HuH-7 (cell line): ENCODE measurements around the gene KCNMA1.
A peak's percentile ranks its signal among the peaks of the same experiment; 100 is the strongest.
"Not testable (repeated sequence)": the region's sequence is repeated elsewhere in the genome, so short reads cannot be mapped to it uniquely, and the experiment has no call there.

Experiments used
- DNase-seq: peaks from one replicate; pipeline ENCODE4 v3.0.0; 2011; ENCODE audit warnings: low spot score

KCNMA1 gene

DNA sequence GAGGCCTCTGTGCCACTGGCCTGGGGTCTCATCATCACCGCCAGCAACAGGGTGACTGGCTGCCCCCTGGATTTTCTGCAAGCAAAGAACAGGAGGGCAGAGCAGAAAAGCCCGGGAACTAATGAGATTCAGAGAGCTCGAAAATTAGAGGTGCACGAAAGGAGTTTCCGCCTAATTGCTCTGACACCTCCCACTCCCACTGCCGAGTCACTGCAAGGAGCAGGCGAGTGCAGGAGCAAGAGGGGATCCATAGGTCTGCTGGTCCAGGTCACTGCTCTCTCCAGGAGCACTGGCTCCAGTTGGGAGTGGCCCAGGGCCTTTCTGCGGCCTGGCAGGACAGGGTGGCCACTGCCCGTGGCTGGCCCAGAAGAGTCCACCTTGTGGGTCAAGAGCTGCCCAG is 276.2 kb downstream of the KCNMA1 start:
- no peak for DNase-seq

DNA sequence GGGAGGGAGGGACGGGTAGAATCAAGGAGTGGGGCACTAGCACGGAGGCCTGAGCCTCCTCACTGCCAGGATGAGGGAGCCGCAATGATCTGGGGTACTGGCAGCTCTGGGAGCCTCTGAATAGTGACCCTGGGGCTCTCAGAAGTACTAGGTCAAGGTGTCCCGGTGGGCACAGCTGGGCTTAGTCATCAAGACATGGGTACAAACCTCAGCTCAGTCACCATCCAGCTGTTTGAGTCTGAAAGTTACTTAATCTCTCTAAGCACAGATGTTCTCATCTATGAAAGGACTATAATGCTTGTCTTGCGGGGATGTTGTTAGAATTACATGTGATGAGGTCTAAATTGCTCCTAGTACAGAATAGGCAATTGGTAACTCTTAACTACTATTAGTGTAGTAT is 276.8 kb downstream of the KCNMA1 start:
- DNase-seq: no peak

DNA sequence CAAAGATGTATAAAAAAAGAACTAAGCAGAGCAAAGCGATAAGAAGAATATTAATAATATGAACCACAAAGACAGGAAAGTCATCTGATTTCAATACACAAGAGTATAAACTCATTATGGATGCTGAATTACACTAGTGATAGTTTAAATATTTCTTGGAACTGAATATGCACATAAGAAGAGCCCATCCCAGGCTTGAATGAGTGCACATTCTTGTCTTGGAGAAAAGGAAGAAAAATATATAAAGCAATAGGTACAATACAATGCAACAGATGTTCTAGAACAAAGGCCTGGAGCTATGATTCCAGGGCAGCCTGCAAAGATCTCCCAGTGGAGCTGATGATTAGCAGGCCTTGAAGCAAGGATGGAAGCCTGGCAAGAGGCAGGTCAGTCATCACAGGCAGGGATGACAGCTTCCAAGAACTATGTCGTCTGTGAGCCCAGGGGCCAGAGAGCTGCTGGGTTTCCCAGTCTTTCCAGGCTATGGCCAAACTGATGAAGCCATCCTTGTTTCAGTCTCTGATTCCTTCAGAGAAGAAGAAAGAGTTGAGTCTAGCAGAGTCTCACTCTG is 277.6 kb downstream of the KCNMA1 start:
- DNase-seq: no peak

DNA sequence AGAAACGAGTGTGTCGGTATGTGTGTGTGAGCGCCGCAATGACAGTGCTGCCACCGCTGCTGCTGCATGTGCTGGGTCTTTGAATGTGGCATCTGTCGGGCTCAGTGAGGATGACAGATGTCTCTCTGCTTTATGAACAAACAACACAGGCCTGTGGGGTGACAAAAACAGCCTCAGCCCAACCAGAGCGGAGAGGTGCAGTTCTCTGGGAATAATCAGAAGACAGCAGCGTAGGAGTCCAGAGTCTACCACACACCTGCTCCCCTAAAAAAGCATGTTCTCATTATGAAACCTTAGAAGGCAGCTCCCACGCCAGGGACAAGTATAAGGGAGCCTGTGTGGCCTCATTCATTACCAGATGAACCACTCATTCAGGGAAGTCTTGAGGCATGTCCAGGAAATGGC is 278.3 kb downstream of the KCNMA1 start:
- no peak for DNase-seq

DNA sequence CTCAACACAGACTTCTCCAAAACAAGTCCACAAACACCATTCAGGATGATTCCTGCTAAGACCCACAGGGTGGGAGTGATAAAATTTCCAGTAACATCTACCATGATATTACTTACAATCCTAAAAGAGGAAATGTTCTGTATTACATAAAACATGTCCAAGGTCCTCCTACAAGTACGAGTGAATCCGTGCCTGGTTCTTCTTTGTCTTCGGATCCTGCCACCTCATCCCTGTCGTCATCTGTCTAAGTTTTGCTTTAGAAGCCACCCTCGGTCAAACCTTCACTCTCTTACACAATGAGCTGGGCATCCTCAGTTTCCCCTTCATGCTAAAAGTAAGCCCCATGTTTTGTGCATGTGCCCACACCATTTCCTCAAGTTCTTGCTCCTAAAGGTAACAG is 279.0 kb downstream of the KCNMA1 start:
- DNase-seq: no peak

DNA sequence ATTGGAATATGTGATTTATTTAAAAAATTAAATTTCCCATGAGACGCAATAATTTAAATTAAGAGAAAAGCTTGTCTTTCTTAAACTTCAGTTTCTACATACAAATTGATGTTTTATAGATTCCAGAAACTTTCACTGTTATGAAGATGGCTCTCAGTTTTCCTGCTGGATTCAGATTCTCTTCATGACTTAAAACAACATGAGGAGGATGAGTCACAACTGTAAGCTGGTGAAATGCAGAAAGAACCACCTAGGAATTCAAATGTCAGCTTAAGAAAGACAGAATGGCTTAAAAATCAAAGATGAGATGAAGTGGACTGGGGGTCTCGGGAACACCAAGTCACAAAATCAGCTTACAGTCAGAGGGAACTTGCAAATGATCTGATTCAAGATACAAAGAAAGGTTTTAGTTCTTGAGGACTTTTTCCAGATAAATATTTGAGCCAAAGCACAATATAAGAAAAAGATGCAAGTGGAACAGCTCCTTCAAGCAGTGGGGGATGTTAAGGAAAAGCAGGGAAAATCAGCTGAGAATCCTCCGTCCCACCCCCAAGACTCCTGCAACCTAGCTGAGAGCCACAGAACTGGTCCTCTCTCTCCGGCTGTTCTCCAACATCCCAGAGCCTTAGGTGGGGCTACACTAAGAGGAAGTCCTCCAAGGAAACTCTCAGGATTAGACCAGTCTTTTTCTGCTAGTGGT is 279.8 kb downstream of the KCNMA1 start:
- no peak for DNase-seq

DNA sequence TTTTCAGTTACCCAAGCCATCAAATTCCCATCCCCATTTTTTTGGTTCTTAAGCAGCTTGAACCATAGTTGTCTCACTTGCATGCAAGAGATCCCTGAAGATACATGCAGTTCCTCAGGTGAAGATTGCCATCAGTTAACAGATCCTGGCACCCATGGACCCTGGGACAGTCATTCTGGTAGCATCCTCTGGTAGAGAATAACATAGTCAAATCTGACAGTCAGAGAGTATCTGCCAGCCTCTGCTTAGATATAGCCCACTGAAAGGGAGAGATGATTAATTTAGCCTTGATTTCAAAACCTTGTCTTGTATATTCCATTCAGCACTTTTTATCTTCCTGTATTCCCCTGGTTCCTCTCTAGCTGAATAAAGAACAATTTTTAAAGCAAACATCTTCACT is 280.4 kb downstream of the KCNMA1 start:
- DNase-seq: no peak

DNA sequence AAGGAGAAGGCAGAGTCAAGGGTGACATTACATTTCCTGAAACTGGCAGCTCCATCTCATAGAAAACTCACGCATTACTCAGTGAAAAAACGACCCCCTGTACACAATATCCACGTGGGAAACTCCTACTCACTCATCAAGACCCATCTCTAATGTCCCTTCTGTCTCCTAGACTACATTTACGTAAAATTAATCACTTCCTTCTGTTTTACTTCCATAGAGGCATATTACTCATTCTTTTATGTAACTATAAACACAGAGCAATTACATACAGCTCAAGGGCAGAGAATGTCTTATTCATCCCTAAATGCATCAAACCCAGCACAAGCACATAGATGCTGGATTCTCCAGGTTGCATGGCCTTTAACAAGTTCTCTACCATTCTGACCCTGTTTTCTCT is 281.8 kb downstream of the KCNMA1 start:
- no peak for DNase-seq

DNA sequence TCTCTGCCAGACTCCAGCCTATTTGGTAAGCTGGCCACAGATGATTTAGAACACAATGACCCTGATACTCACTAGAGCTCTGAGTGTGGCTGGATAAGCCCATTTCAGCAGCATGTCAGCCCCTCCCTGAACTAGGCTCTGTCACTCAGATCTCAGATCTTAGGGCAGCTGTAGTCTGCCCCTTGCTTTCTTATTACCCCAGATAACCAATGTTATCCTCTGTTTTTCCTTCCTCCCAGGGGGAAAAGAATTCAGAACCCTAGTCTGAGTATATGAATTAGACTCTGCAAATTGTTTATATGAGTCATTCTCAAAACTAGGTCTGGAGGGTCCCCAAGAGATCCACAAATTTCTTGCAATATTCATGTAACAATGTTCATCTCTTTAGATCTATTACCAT is 286.2 kb downstream of the KCNMA1 start:
- DNase-seq: no peak

DNA sequence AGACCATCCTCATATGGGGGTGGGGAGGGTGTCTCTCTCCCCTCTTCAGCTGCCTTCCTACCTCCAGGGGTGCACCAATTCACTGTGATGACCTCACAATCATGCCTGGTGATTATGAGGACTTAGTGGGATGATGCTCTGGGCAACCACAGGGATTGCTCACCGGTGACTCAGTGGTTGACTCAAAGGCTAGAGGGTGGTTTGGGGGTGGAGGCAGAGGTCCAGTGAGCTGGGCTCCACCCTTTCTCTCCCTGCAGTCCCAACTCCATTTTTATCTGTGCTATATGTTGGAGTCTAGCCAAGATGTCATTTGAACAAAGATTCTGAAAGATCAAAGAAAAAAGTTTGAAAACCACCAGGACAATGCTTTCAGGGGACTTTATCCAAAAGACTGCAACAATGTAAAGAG is 286.9 kb downstream of the KCNMA1 start:
- DNase-seq: no peak

DNA sequence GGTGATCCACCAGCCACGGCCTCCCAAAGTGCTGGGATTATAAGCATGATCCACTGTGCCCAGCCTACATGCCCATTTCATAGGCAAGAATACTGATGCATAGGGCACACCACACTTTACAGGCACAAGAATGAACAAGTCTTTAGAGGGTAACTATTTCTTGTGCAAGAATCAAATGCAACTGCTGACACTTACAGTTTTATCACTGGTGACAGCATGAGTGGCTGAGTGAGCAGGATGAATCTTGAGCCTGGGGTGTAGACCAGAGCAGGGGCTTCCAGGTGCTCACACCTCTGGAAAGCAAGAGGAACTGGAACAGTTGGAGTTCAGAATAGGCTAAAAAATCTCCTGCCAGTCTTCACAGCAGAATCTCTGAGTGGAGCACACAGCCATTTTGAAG is 287.5 kb downstream of the KCNMA1 start:
- no peak for DNase-seq

DNA sequence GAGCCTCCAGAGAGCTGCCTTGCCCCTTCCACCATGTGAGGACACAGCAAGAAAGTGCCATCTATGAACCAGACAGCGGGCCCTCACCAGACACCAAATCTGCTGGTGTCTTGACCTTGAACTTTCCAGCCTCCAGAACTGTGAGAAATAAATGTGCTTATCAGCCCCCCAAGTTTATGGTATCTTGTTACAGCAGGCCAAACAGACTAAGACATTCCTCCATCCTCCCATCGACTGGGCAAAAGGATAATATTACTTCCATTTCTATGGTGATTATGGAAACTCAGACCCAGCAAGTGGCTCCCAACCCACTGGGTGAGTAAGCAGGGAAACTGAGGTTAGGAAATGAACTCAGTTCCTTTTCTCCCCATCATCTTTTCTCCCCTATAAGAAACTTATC is 288.4 kb downstream of the KCNMA1 start:
- no peak for DNase-seq

DNA sequence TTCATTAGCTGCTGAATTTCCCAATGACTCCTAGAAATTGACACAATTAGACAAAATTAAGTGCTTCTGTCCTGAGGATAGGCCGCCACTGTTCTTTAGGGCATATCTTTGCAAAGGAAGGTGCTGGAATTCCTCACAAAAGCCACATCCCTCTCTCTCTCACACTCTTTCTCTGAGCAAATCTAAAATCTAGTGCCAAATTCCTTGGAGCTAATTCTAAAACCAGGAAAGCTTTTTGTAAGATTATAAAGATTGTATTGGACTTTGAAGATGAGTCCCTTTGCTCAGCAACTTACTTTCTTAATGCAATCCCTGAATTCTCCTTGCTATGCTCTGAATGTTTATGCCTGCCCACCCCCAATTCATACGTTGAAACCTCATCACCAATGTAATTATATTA is 288.9 kb downstream of the KCNMA1 start:
- DNase-seq: no peak

DNA sequence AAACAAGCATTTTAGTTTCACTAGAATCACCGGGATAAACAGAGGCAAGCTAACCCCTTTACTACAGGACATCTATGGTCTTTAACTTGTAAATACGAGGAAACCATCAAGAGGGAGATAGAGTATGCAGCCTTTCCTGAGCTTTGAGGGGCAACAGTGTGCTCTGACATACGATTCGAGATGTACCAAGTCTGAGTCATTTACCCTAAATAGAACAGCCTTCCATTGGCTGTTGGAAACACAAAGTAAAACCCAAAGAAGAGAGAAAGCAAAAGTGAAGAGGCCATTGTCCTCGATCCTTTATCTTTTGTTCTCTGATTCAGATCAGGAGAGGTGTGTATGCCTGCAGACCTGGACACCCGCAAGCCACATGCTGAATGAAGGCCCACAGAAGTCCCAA is 289.5 kb downstream of the KCNMA1 start:
- no peak for DNase-seq

DNA sequence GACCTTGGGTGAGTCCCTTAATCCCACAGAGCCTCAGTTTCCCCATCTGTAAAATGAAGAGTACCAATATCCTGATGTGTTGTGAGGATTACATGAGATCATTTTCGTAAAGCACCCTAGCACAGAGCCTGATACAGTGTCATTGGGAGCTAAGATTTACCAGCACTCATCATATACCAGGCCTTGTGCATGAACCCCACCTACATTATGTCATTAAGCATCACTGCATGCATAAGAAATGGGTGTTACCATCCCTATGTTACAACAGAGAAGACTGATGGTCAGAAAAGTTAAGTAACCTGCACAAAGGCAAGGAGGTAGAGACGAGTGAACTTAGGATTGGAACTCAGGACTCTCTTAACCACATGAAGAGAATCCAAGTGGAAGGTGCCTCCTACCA is 290.6 kb downstream of the KCNMA1 start:
- no peak for DNase-seq

DNA sequence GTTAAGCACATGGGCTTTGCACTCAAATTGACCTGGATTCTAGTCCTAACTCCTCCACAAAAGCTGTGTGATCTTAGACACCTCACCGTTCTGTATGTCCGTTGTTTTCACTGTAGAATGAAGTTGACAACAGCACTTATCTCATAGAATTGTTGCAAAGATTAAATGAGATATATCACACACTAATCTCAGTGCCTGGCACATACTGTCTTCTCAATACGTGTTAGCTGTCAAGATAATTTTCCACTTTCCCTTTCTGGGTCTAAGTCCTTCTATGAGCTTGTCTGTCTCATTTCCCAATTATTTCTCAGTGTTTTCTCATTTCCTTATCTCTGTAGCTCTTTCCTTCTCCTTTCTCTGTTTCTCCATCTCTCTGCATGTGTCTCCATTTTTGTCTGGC is 296.6 kb downstream of the KCNMA1 start:
- DNase-seq: no peak

DNA sequence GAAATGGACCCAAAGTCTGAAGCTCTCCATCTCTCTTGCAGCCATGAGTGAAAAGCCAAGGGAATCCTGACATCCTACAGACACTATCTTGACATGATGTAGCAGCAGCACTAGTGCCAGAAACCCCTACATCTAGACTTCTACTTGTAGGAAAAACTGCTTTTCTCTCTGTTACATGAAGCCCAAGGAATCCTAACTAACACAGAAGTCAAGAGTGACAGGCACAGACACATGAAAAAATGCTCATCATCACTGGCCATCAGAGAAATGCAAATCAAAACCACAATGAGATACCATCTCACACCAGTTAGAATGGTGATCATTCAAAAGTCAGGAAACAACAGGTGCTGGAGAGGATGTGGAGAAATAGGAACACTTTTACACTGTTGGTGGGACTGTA is 297.7 kb downstream of the KCNMA1 start:
- not testable (repeated sequence) for DNase-seq

DNA sequence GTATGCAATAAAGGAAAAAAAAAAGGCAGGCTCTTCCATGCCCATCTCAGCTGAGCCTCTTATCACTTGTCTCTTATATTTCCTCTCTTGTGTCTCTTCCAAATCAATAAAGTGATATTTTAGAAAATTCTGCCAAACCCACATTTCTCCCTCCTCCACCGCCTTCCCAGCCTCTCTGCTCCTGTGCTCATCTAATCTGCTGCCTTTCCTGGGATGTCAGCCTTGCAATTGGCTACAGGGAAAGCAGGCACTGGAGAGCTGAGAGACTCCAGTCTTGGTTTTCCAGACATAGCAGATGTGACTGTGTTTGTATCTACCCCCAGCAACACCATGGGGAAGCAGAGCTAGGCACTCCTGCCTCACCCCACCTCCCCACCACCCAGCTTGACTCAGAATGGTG is 298.4 kb downstream of the KCNMA1 start:
- no peak for DNase-seq

DNA sequence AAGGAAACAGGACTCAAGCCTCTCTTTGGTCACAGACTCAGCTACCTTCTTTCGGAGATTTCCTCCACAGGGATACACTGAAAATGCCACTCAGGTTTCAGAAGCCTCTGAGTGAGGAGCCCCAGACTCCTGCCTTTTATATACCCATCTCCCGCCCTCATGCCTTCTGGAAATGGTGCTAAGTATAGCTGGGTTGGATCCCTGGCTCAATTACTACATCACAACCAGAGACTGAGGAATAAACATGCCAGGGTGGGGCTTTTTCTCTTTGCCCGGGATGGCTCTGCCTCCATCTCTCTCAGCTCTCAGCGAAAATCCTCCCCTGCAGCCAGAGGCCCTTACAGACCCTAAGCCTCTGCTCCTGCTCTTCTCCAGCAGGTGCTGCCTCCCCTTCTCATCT is 299.5 kb downstream of the KCNMA1 start:
- DNase-seq: no peak

DNA sequence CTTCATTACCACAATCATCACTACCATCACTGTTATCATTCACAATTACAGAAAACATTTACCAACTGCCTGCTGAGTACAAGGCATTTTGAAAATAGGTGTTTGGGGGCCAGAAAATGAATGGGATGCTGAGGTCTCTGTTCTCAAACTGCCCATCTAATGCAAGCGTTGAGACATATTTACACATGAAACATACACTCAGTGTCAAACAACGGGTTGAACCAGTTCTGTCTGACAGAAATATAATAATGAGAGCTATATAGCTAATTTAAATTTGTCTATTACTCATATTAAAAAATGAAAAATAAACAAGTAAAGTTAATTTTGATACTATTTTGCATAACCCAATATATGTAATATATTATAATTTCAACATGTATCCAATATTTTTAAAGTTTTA is 303.1 kb downstream of the KCNMA1 start:
- no peak for DNase-seq

DNA sequence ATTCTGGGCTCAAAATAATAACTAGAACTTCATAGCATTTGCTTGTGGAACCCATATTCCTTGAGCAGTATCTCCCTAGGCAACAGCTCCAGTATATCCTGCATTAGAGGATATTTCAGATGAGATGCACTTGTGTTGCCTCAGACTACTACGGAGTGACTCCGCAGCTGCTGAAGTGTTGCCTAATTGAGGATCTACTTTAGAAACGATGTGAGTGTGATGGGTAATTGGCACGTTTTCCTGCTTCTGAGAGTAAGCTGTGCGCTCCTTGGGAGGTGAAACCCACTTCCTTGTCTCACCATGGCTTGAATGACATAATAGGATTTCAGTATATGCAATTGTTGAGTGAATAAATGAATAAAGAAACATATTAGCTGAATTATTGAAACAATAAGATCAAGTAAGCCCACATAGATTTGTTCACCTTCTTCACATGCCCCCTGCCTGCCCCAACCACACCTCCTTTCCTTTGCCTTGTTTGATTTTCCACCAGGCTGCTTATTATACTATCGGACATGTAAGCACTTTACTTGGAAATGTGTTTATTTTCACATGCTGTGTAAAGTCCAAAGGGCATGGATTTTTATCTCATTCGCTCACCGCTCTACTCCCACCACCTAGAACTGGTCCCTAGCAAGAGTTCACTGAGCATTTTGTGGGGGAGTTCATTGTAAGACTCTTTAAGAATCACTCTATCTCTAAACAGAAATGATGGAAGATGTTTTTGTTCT is 303.8 kb downstream of the KCNMA1 start:
- DNase-seq: peak; percentile 36

DNA sequence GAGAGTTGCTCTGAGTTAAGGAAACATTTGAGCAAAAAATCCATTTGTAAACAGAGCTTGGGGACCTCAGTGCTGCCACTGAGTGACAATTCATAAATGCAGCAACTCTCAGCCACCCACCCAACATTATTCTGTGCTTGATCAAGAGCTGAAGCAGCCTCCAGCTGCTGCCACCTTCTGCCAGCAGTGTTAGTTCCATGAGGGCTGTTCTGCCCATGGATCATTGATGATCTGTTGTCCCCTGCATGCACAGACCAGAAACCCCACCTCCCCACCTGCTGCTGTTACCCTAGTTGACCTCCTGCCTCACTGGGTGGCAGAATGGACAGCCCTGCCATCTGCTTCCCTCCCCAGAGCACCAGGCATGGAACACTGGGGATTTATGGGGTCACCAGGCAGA is 305.4 kb downstream of the KCNMA1 start:
- DNase-seq: no peak

DNA sequence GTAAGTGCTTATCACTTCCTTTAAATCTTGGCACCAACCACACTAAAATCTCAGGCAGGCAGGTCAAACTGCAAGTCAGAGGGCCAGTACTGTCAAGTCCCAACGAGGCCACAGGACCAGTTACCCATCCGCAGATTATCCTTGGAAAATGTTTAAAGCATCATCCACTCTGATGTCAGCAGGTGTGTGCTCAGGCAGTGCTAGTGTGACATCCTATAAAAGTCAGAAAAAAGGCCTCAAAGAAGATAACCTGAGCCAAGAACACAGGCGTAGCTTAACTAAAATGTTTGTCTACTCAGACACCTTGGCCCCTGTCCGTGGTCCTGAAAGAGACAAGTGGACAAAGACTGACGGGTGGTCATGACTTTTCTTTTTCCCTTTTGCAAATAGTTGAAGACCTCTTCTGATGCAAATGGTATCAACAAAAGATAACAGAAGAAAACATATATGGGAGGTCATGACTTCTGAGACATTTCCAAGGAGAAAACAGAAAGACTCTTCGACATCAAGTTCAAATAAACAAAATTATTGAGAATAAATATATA is 309.3 kb downstream of the KCNMA1 start:
- DNase-seq: peak; percentile 13

DNA sequence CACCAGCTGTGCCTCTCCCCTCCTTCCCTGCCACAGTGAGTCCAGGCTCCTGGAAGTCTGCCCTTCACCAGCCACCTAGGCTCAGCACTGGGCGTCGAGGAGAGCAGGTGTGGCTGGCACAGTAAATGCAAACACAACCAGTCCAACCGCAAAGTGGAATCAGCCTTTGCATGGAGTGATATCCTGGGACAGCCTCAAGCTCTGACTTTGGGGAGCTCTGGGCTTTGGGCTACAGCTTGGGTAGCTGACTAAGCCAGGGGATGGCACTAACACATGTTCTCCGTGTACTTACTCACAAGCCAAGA is 312.4 kb downstream of the KCNMA1 start:
- no peak for DNase-seq
